Measurements from ENCODE around the gene DDX41.

GRCh38 chr5:177557796-177558195, 41.0 kb upstream of the DDX41 start:
- TF ChIP-seq ZFX (IDR thresholded peaks at IDR 0.05) (no peak), CTCF (conservative IDR thresholded peaks at IDR 0.05) (no peak)
